Epithelial cell of proximal tubule (primary cell): ENCODE results near the gene XDH. TPM values are rescaled to one million over a fixed set of nuclear protein-coding genes. Genes with fewer than 3 reads are reported as not detected.
A peak's percentile ranks its signal among the peaks of the same experiment; 100 is the strongest.

Experiments
- DNase-seq: peaks from one replicate; pipeline ENCODE4 v3.0.0-alpha.2; 2011; ENCODE audit warnings: low read depth
- H3K4me3 ChIP-seq: 2 replicates; pipeline ENCODE4 v1.5.1; 2011; ENCODE audit warnings: low read depth, mild to moderate bottlenecking, low read length
- CTCF ChIP-seq: conservative IDR thresholded peaks from 2 replicates; pipeline ENCODE4 v1.5.1; 2012; ENCODE audit warnings: low read depth, mild to moderate bottlenecking, low read length
- total RNA-seq: library from RNA; depleted of rRNA; stranded (reverse); fragments of >200 nt; gene quantifications from 2 replicates; pipeline ENCODE4 v1.2.3, GENCODE V29; 2015

XDH gene
- total RNA-seq, 1 donor from 2014 or later = 2.2 TPM

GRCh38 chr2:31406593-31407385, 7.8 kb downstream of the XDH start:
- H3K4me3 ChIP-seq = no peak overlapping the region
- no peak for DNase-seq
- no peak for TF ChIP-seq CTCF

GRCh38 chr2:31404827-31405226, 9.7 kb downstream of the XDH start:
- TF ChIP-seq CTCF = no peak
- no peak overlapping the region for H3K4me3 ChIP-seq
- DNase-seq = no peak

GRCh38 chr2:31404302-31404701, 10.2 kb downstream of the XDH start:
- DNase-seq = no peak
- TF ChIP-seq CTCF = no peak
- H3K4me3 ChIP-seq = no peak overlapping the region

GRCh38 chr2:31402388-31402787, 12.2 kb downstream of the XDH start:
- TF ChIP-seq CTCF = no peak
- H3K4me3 ChIP-seq = no peak overlapping the region
- DNase-seq = peak; percentile 55

- no peak overlapping the region for H3K4me3 ChIP-seq
- no peak for TF ChIP-seq CTCF
- DNase-seq = peak; percentile 93
Measured at GRCh38 chr2:31401580-31401979, 13.0 kb downstream of the XDH start.

GRCh38 chr2:31398881-31399280, 15.7 kb downstream of the XDH start:
- DNase-seq = no peak
- TF ChIP-seq CTCF = no peak
- H3K4me3 ChIP-seq = no peak overlapping the region

GRCh38 chr2:31397094-31397493, 17.4 kb downstream of the XDH start:
- H3K4me3 ChIP-seq = no peak overlapping the region
- no peak for DNase-seq
- TF ChIP-seq CTCF = no peak
